IMR-90 (cell line): ENCODE data around the gene RFTN1. TPM values are rescaled to one million over a fixed set of nuclear protein-coding genes. Genes with fewer than 3 reads are reported as not detected.

Source experiments
- ATAC-seq: fragments of 200-7000 bp; cut with Tn5 transposase; 2 replicates; pipeline ENCODE4 v1.9.1; 2020; ENCODE audit warnings: low read depth, mild to moderate bottlenecking, moderate library complexity
- BruUV-seq: library from RNA; stranded (reverse); fragments of 400-500 nt; replicated peaks from 2 replicates; lab custom pipeline; 2021; lab: Mats Ljungman, UMichigan
- CTCF ChIA-PET: fragments of 300-600 bp; formaldehyde crosslinking; extraction: SDS; loops from one replicate; lab custom pipeline; 2021; ENCODE audit warnings: antibody characterized with exemption; lab: Yijun Ruan, JAX
- POLR2A ChIA-PET: fragments of 300-600 bp; sonication (Branson Sonifier 250); formaldehyde crosslinking; loops from one replicate; lab custom pipeline; 2022; ENCODE audit warnings: antibody characterized with exemption; ENCODE audit not compliant: unreplicated experiment; lab: Charles Lee
- DNase-seq: peaks from one replicate; pipeline ENCODE4 v3.0.0; 2013
- H2AFZ ChIP-seq: replicated peaks from 2 replicates; pipeline ENCODE3; 2013; ENCODE audit warnings: low read length, mild to moderate bottlenecking; ENCODE audit not compliant: poor library complexity
- H2AK5ac ChIP-seq: 2 replicates; pipeline ENCODE4 v1.6.1; 2013; ENCODE audit warnings: low read depth, low read length, inconsistent platforms
- H2AK9ac ChIP-seq: replicated peaks from 2 replicates; pipeline ENCODE3; 2013; ENCODE audit warnings: mild to moderate bottlenecking, low read depth, low read length, moderate library complexity; ENCODE audit not compliant: poor library complexity
- H2BK120ac ChIP-seq: 2 replicates; pipeline ENCODE4 v1.6.1; 2013; ENCODE audit warnings: low read depth, low read length, inconsistent platforms
- H2BK15ac ChIP-seq: 3 replicates; pipeline ENCODE4 v1.6.1; 2013; ENCODE audit warnings: low read depth, low read length, inconsistent platforms
- H2BK20ac ChIP-seq: 2 replicates; pipeline ENCODE4 v1.6.1; 2013; ENCODE audit warnings: low read depth, mild to moderate bottlenecking, inconsistent platforms, low read length, moderate library complexity
- H2BK5ac ChIP-seq: 2 replicates; pipeline ENCODE4 v1.6.1; 2013; ENCODE audit warnings: mild to moderate bottlenecking, low read depth, low read length, inconsistent platforms; ENCODE audit not compliant: poor library complexity, severe bottlenecking
- H3K14ac ChIP-seq: replicated peaks from 2 replicates; pipeline ENCODE4 v1.6.1; 2013; ENCODE audit warnings: low read depth, low read length, inconsistent platforms
- H3K18ac ChIP-seq: 2 replicates; pipeline ENCODE4 v1.6.1; 2013; ENCODE audit warnings: low read depth, low read length, control low read depth
- H3K23ac ChIP-seq: 2 replicates; pipeline ENCODE4 v1.6.1; 2013; ENCODE audit warnings: low read depth, low read length, inconsistent platforms
- H3K27ac ChIP-seq: 2 replicates; pipeline ENCODE4 v1.5.1; 2013; ENCODE audit warnings: mild to moderate bottlenecking, control low read depth, low read length; ENCODE audit not compliant: insufficient read depth
- H3K27me3 ChIP-seq: 2 replicates; pipeline ENCODE4 v1.6.1; 2013; ENCODE audit warnings: low read length; ENCODE audit not compliant: control insufficient read depth, insufficient read depth
- H3K36me3 ChIP-seq: 2 replicates; pipeline ENCODE4 v1.6.1; 2013; ENCODE audit warnings: low read length, mixed read lengths; ENCODE audit not compliant: control insufficient read depth, insufficient read depth
- H3K4ac ChIP-seq: 2 replicates; pipeline ENCODE4 v1.6.1; 2013; ENCODE audit warnings: low read depth, low read length, inconsistent platforms
- H3K4me1 ChIP-seq: 2 replicates; pipeline ENCODE4 v1.6.1; 2013; ENCODE audit warnings: low read length, mixed read lengths; ENCODE audit not compliant: control insufficient read depth, insufficient read depth
- H3K4me2 ChIP-seq: 2 replicates; pipeline ENCODE4 v1.6.1; 2013; ENCODE audit warnings: low read depth, mild to moderate bottlenecking, control low read depth, low read length, moderate library complexity
- H3K4me3 ChIP-seq: 2 replicates; pipeline ENCODE4 v1.5.1; 2013; ENCODE audit warnings: low read depth, mild to moderate bottlenecking, control low read depth, low read length, moderate library complexity; ENCODE audit not compliant: insufficient read depth
- H3K56ac ChIP-seq: 2 replicates; pipeline ENCODE4 v1.6.1; 2013; ENCODE audit warnings: low read length, inconsistent platforms; ENCODE audit not compliant: insufficient read depth; ENCODE audit errors: extremely low read depth
- H3K79me1 ChIP-seq, 2 experiments: 2 replicates each; pipeline ENCODE4 v1.6.1; 2013; ENCODE audit warnings: low read length in 2 of 2, inconsistent platforms in 1 of 2, low read depth in 1 of 2
- H3K9ac ChIP-seq: 2 replicates; pipeline ENCODE4 v1.6.1; 2013; ENCODE audit warnings: low read depth, low read length, control low read depth
- H3K9me1 ChIP-seq: 2 replicates; pipeline ENCODE4 v1.6.1; 2013; ENCODE audit warnings: low read length, inconsistent platforms; ENCODE audit not compliant: insufficient read depth
- H3K9me3 ChIP-seq: 2 replicates; pipeline ENCODE4 v1.6.1; 2013; ENCODE audit warnings: low read length; ENCODE audit not compliant: control insufficient read depth, insufficient read depth
- H4K20me1 ChIP-seq: 2 replicates; pipeline ENCODE4 v1.6.1; 2013; ENCODE audit warnings: low read length, inconsistent platforms; ENCODE audit not compliant: insufficient read depth
- H4K5ac ChIP-seq: 2 replicates; pipeline ENCODE4 v1.6.1; 2013; ENCODE audit warnings: mild to moderate bottlenecking, low read depth, low read length, control low read depth
- H4K8ac ChIP-seq, 2 experiments: 2 replicates each; pipeline ENCODE4 v1.6.1; 2013; ENCODE audit warnings: low read depth in 2 of 2, low read length in 2 of 2, control low read depth in 1 of 2, inconsistent platforms in 1 of 2
- H4K91ac ChIP-seq: 2 replicates; pipeline ENCODE4 v1.6.1; 2013; ENCODE audit warnings: low read depth, low read length, inconsistent platforms; ENCODE audit not compliant: insufficient read depth
- BHLHE40 ChIP-seq: fragments of 150-350 bp; IDR thresholded peaks from 2 replicates; pipeline ENCODE4 v1.6.1; 2016; ENCODE audit warnings: mild to moderate bottlenecking, low read depth, low read length
- CEBPB ChIP-seq: IDR thresholded peaks from 2 replicates; pipeline ENCODE4 v1.6.1; 2012; ENCODE audit warnings: low read depth, low read length, improper control_type of control experiment
- CHD1 ChIP-seq: IDR thresholded peaks from 2 replicates; pipeline ENCODE4 v1.6.1; 2012; ENCODE audit warnings: low read depth, low read length, improper control_type of control experiment
- FOS ChIP-seq: fragments of 150-350 bp; IDR thresholded peaks from 2 replicates; pipeline ENCODE4 v1.6.1; 2016; ENCODE audit warnings: low read depth, low read length
- MAFK ChIP-seq: IDR thresholded peaks from 2 replicates; pipeline ENCODE4 v1.6.1; 2012; ENCODE audit warnings: low read depth, low read length, improper control_type of control experiment
- MAZ ChIP-seq: IDR thresholded peaks from 2 replicates; pipeline ENCODE4 v1.6.1; 2012; ENCODE audit warnings: low read depth, mild to moderate bottlenecking, low read length, improper control_type of control experiment, moderate library complexity, borderline replicate concordance
- MXI1 ChIP-seq: IDR thresholded peaks from 2 replicates; pipeline ENCODE4 v1.6.1; 2012; ENCODE audit warnings: low read depth, mild to moderate bottlenecking, low read length, moderate library complexity, borderline replicate concordance
- NFE2L2 ChIP-seq: fragments of 150-350 bp; IDR thresholded peaks from 2 replicates; pipeline ENCODE4 v1.6.1; 2016; ENCODE audit warnings: low read depth, mild to moderate bottlenecking, low read length
- POLR2A ChIP-seq: IDR thresholded peaks from 2 replicates; pipeline ENCODE4 v1.6.1; 2012; ENCODE audit warnings: mild to moderate bottlenecking, low read depth, low read length
- RAD21 ChIP-seq: IDR thresholded peaks from 2 replicates; pipeline ENCODE4 v1.6.1; 2012; ENCODE audit warnings: low read length, improper control_type of control experiment
- RCOR1 ChIP-seq: IDR thresholded peaks from 2 replicates; pipeline ENCODE4 v1.6.1; 2012; ENCODE audit warnings: mild to moderate bottlenecking, low read length, improper control_type of control experiment; ENCODE audit not compliant: insufficient replicate concordance
- RFX5 ChIP-seq: IDR thresholded peaks from 2 replicates; pipeline ENCODE4 v1.8.0; 2012; ENCODE audit warnings: low read depth, mild to moderate bottlenecking, low read length, moderate library complexity
- SMC3 ChIP-seq: fragments of 150-350 bp; IDR thresholded peaks from 2 replicates; pipeline ENCODE4 v1.6.1; 2016; ENCODE audit warnings: low read depth, mild to moderate bottlenecking, antibody characterized with exemption, low read length, moderate library complexity
- WGBS, 2 experiments: methylation state at CpG; one replicate each; pipeline versions ENCODE4 v1.1.5 to v1.1.7; 2013; ENCODE audit warnings: missing lambda C conversion rate in 2 of 2; ENCODE audit not compliant: insufficient read length in 1 of 2; ENCODE audit errors: extremely low coverage in 2 of 2; 5-methylcytosine and 5-hydroxymethylcytosine counted together
- dilution Hi-C: fragments of 300-500 bp; cut with HindIII; formaldehyde crosslinking; loops from one replicate; pipeline ENCODE4 v1.14.3; 2018; ENCODE audit warnings: low sequenced_read_pairs; ENCODE audit not compliant: unreplicated experiment
- in situ Hi-C: fragments of 300-500 bp; cut with MboI; formaldehyde crosslinking; loops from 3 replicates; pipeline ENCODE4 v1.14.3; 2019; ENCODE audit warnings: low sequenced_read_pairs, inconsistent platforms, mixed read lengths
- intact Hi-C: fragments of 100-400 bp; cut with micrococcal nuclease; formaldehyde crosslinking; loops from 2 replicates; pipeline ENCODE4 v1.10.0; 2022
- polyA plus RNA-seq, 3 experiments: library from polyadenylated mRNA; depleted of rRNA; stranded (reverse); fragments of >200 nt; gene quantifications; 2 replicates each; pipeline ENCODE4 v1.2.3, GENCODE V29; 2012; ENCODE audit warnings: low replicate concordance in 1 of 3
- total RNA-seq: library from RNA; depleted of rRNA; stranded (reverse); fragments of >200 nt; gene quantifications from 2 replicates; pipeline ENCODE4 v1.2.3, GENCODE V29; 2012
- TF ChIP-seq, protein P1 (sequence below): fragments of 150-350 bp; IDR thresholded peaks from 2 replicates; pipeline ENCODE4 v1.6.1; 2016; ENCODE audit warnings: low read depth, mild to moderate bottlenecking, low read length, moderate library complexity, borderline replicate concordance
- TF ChIP-seq, protein P2 (sequence below): conservative IDR thresholded peaks from 2 replicates; pipeline ENCODE4 v1.5.1; 2012; ENCODE audit warnings: mild to moderate bottlenecking, low read depth, low read length, improper control_type of control experiment
- TF ChIP-seq, protein P3 (sequence below): fragments of 150-350 bp; IDR thresholded peaks from 2 replicates; pipeline ENCODE4 v1.6.1; 2017; ENCODE audit warnings: mild to moderate bottlenecking, antibody characterized with exemption, low read length, low read depth

The RFTN1 gene
- total and polyA plus RNA-seq, 2 of the 4 experiments (the other 2 are of a cell fraction): 45.0 to 52.0 TPM

DNA sequence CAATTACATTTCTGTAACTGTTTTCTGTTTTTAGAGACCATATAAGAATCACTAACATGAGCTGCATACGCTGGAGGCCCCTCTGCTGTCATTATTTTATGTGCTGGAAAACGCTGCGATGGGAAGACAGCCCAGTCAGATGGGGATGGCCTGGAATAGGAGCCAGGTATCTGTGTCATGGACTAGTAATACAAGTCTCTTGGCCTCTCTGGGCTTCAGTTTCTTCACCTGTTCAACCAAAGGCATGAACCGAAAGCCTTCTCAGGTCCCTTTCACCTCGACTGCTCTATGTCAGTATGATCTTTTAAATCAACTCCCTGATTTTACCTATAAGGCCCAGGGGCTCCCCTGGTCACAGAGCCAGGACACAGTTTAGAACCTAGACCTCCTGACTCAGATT lies 14.6 kb upstream of the RFTN1 start:
- no peak overlapping the region for H2AK9ac ChIP-seq
- TF ChIP-seq, protein P1, sequence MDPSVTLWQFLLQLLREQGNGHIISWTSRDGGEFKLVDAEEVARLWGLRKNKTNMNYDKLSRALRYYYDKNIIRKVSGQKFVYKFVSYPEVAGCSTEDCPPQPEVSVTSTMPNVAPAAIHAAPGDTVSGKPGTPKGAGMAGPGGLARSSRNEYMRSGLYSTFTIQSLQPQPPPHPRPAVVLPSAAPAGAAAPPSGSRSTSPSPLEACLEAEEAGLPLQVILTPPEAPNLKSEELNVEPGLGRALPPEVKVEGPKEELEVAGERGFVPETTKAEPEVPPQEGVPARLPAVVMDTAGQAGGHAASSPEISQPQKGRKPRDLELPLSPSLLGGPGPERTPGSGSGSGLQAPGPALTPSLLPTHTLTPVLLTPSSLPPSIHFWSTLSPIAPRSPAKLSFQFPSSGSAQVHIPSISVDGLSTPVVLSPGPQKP: no peak
- TF ChIP-seq SMC3 (no peak), NFE2L2 (no peak), POLR2A (no peak), FOS (no peak), MAFK (no peak), CEBPB (no peak), MXI1 (no peak), CHD1 (no peak), RFX5 (no peak), RCOR1 (no peak), BHLHE40 (no peak), MAZ (no peak), RAD21 (no peak)
- TF ChIP-seq, protein P2, sequence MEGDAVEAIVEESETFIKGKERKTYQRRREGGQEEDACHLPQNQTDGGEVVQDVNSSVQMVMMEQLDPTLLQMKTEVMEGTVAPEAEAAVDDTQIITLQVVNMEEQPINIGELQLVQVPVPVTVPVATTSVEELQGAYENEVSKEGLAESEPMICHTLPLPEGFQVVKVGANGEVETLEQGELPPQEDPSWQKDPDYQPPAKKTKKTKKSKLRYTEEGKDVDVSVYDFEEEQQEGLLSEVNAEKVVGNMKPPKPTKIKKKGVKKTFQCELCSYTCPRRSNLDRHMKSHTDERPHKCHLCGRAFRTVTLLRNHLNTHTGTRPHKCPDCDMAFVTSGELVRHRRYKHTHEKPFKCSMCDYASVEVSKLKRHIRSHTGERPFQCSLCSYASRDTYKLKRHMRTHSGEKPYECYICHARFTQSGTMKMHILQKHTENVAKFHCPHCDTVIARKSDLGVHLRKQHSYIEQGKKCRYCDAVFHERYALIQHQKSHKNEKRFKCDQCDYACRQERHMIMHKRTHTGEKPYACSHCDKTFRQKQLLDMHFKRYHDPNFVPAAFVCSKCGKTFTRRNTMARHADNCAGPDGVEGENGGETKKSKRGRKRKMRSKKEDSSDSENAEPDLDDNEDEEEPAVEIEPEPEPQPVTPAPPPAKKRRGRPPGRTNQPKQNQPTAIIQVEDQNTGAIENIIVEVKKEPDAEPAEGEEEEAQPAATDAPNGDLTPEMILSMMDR: no peak
- TF ChIP-seq, protein P3, sequence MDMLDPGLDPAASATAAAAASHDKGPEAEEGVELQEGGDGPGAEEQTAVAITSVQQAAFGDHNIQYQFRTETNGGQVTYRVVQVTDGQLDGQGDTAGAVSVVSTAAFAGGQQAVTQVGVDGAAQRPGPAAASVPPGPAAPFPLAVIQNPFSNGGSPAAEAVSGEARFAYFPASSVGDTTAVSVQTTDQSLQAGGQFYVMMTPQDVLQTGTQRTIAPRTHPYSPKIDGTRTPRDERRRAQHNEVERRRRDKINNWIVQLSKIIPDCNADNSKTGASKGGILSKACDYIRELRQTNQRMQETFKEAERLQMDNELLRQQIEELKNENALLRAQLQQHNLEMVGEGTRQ: no peak
- no peak overlapping the region for H2BK5ac ChIP-seq
- H3K9me1 ChIP-seq: no peaks in the 10 kb centered on the region
- no peak overlapping the region for H2AFZ ChIP-seq
- no peak overlapping the region for H3K9ac ChIP-seq
- H3K4me1 ChIP-seq: no peaks in the 10 kb centered on the region; the same call in 1 of the 2 replicates
- intact Hi-C loops: no loop called here
- no peak overlapping the region for H3K27ac ChIP-seq
- H3K18ac ChIP-seq: no peak overlapping the region
- H4K91ac ChIP-seq: no peak overlapping the region
- H2BK15ac ChIP-seq: no peak overlapping the region
- no peak overlapping the region for H3K4me3 ChIP-seq
- no TSS peak for BruUV-seq
- H3K4me2 ChIP-seq: no peak overlapping the region
- H3K4ac ChIP-seq: no peak overlapping the region
- in situ Hi-C loops: loop anchor here (25.0 kb wide), 1 partner anchor 691 kb away; no protein-coding TSS in a partner anchor
- WGBS, 2 experiments: no CpG with 5 or more reads among the region's 5 CpGs
- no peak overlapping the region for H2BK20ac ChIP-seq
- no peaks in the 10 kb centered on the region for H3K36me3 ChIP-seq
- no peak overlapping the region for H2AK5ac ChIP-seq
- no peak overlapping the region for H4K5ac ChIP-seq
- DNase-seq (no peak), ATAC-seq (no peak)
- peaks cover 33% of the 10 kb centered on the region for H3K27me3 ChIP-seq
- H3K9me3 ChIP-seq: peaks cover 10% of the 10 kb centered on the region
- no peak overlapping the region for H4K8ac ChIP-seq
- H3K23ac ChIP-seq: no peak overlapping the region
- H4K20me1 ChIP-seq: no peaks in the 10 kb centered on the region; the same call in 1 of the 2 replicates
- no peak overlapping the region for H2BK120ac ChIP-seq
- H3K14ac ChIP-seq: no peak overlapping the region
- dilution Hi-C loops: loop anchor here (25.0 kb wide), 1 partner anchor 241 kb away; no protein-coding TSS in a partner anchor
- ChIA-PET POLR2A (no interaction called here), CTCF (no interaction called here)
- H3K79me1 ChIP-seq: no peaks in the 10 kb centered on the region
- H3K56ac ChIP-seq: no peak overlapping the region
